Measurements from ENCODE around the gene GP5.

The GP5 gene

GRCh38 chr3:194423317-194423716 is 24.3 kb upstream of the GP5 start:
- H3K36me3 Mint-ChIP-seq (ENCODE audit: insufficient read depth), result peaks cover 34% of the 10 kb centered on the region

GRCh38 chr3:194422188-194422587 is 23.1 kb upstream of the GP5 start:
- peaks cover 32% of the 10 kb centered on the region for H3K36me3 Mint-ChIP-seq (ENCODE audit: insufficient read depth)
- no peaks in the 10 kb centered on the region for H3K4me1 Mint-ChIP-seq
- DNase-seq (ENCODE audit: low spot score in 2 of 2) (no peak), ATAC-seq (replicated peaks; ENCODE audit: extremely low read depth, poor library complexity, severe bottlenecking) (no peak)
- peak overlapping the region; percentile 0 for H3K27ac Mint-ChIP-seq (ENCODE audit: low read depth)
- H3K27me3 Mint-ChIP-seq, result no peaks in the 10 kb centered on the region
- H3K4me3 Mint-ChIP-seq, result no peak overlapping the region
- no peaks in the 10 kb centered on the region for H3K9me3 Mint-ChIP-seq

More at GRCh38 chr3:194423317-194423716, 24.3 kb upstream of the GP5 start:
- Mint-ChIP-seq H3K9me3 (no peaks in the 10 kb centered on the region), H3K4me1 (no peaks in the 10 kb centered on the region), H3K27ac (ENCODE audit: low read depth) (no peak overlapping the region), H3K4me3 (no peak overlapping the region), H3K27me3 (no peaks in the 10 kb centered on the region)
- DNase-seq (ENCODE audit: low spot score in 2 of 2), result no peak
- no peak for ATAC-seq (replicated peaks; ENCODE audit: extremely low read depth, poor library complexity, severe bottlenecking)

- Mint-ChIP-seq H3K27ac (ENCODE audit: low read depth) (no peak overlapping the region), H3K9me3 (no peaks in the 10 kb centered on the region)
Observed at GRCh38 chr3:194418671-194419070, 19.6 kb upstream of the GP5 start.

GRCh38 chr3:194407423-194407822 is 8.4 kb upstream of the GP5 start:
- H3K27me3 Mint-ChIP-seq, result no peaks in the 10 kb centered on the region
- no peak for ATAC-seq (replicated peaks; ENCODE audit: extremely low read depth, poor library complexity, severe bottlenecking)
- DNase-seq (ENCODE audit: low spot score in 2 of 2), result no peak
- H3K4me1 Mint-ChIP-seq, result no peaks in the 10 kb centered on the region
- no peaks in the 10 kb centered on the region for H3K9me3 Mint-ChIP-seq
- H3K36me3 Mint-ChIP-seq (ENCODE audit: insufficient read depth), result peaks cover 9% of the 10 kb centered on the region
- H3K27ac Mint-ChIP-seq (ENCODE audit: low read depth), result no peak overlapping the region
- H3K4me3 Mint-ChIP-seq, result no peak overlapping the region

More at GRCh38 chr3:194418671-194419070, 19.6 kb upstream of the GP5 start:
- ATAC-seq (replicated peaks; ENCODE audit: extremely low read depth, poor library complexity, severe bottlenecking) (no peak), DNase-seq (ENCODE audit: low spot score in 2 of 2) (no peak)
- no peak overlapping the region for H3K4me3 Mint-ChIP-seq
- H3K27me3 Mint-ChIP-seq, result no peaks in the 10 kb centered on the region
- no peaks in the 10 kb centered on the region for H3K4me1 Mint-ChIP-seq
- H3K36me3 Mint-ChIP-seq (ENCODE audit: insufficient read depth), result peaks cover 22% of the 10 kb centered on the region

GRCh38 chr3:194405766-194406165 is 6.7 kb upstream of the GP5 start:
- H3K27ac Mint-ChIP-seq (ENCODE audit: low read depth), result no peak overlapping the region
- no peaks in the 10 kb centered on the region for H3K27me3 Mint-ChIP-seq
- peaks cover 9% of the 10 kb centered on the region for H3K36me3 Mint-ChIP-seq (ENCODE audit: insufficient read depth)
- H3K4me1 Mint-ChIP-seq, result no peaks in the 10 kb centered on the region
- H3K9me3 Mint-ChIP-seq, result no peaks in the 10 kb centered on the region
- DNase-seq (ENCODE audit: low spot score in 2 of 2) (no peak), ATAC-seq (replicated peaks; ENCODE audit: extremely low read depth, poor library complexity, severe bottlenecking) (no peak)
- no peak overlapping the region for H3K4me3 Mint-ChIP-seq

GRCh38 chr3:194404365-194405140 is 5.5 kb upstream of the GP5 start:
- Mint-ChIP-seq H3K27me3 (peaks cover 9% of the 10 kb centered on the region), H3K36me3 (ENCODE audit: insufficient read depth) (peaks cover 9% of the 10 kb centered on the region), H3K4me3 (no peak overlapping the region), H3K9me3 (no peaks in the 10 kb centered on the region), H3K27ac (ENCODE audit: low read depth) (no peak overlapping the region), H3K4me1 (peaks cover 5% of the 10 kb centered on the region)
- DNase-seq (ENCODE audit: low spot score in 2 of 2), result no peak
- ATAC-seq (replicated peaks; ENCODE audit: extremely low read depth, poor library complexity, severe bottlenecking), result no peak

GRCh38 chr3:194401868-194402329 is 2.8 kb upstream of the GP5 start:
- peaks cover 27% of the 10 kb centered on the region for H3K4me1 Mint-ChIP-seq
- H3K27me3 Mint-ChIP-seq, result peaks cover 33% of the 10 kb centered on the region
- H3K4me3 Mint-ChIP-seq, result no peak overlapping the region
- no peaks in the 10 kb centered on the region for H3K36me3 Mint-ChIP-seq (ENCODE audit: insufficient read depth)
- no peak overlapping the region for H3K27ac Mint-ChIP-seq (ENCODE audit: low read depth)
- DNase-seq (ENCODE audit: low spot score in 2 of 2) (no peak), ATAC-seq (replicated peaks; ENCODE audit: extremely low read depth, poor library complexity, severe bottlenecking) (no peak)
- no peaks in the 10 kb centered on the region for H3K9me3 Mint-ChIP-seq

- ATAC-seq (replicated peaks; ENCODE audit: extremely low read depth, poor library complexity, severe bottlenecking), result no peak
- H3K27ac Mint-ChIP-seq (ENCODE audit: low read depth), result no peak overlapping the region
- DNase-seq (ENCODE audit: low spot score in 2 of 2), result no peak
- H3K9me3 Mint-ChIP-seq, result no peaks in the 10 kb centered on the region
- H3K27me3 Mint-ChIP-seq, result peaks cover 35% of the 10 kb centered on the region
- H3K36me3 Mint-ChIP-seq (ENCODE audit: insufficient read depth), result no peaks in the 10 kb centered on the region
- H3K4me3 Mint-ChIP-seq, result no peak overlapping the region
- H3K4me1 Mint-ChIP-seq, result peaks cover 28% of the 10 kb centered on the region
Observed at GRCh38 chr3:194401346-194401745, 2.3 kb upstream of the GP5 start.

- H3K9me3 Mint-ChIP-seq, result no peaks in the 10 kb centered on the region
- no peak overlapping the region for H3K27ac Mint-ChIP-seq (ENCODE audit: low read depth)
- H3K36me3 Mint-ChIP-seq (ENCODE audit: insufficient read depth), result peaks cover 1% of the 10 kb centered on the region
- DNase-seq (ENCODE audit: low spot score in 2 of 2) (no peak), ATAC-seq (replicated peaks; ENCODE audit: extremely low read depth, poor library complexity, severe bottlenecking) (no peak)
- H3K27me3 Mint-ChIP-seq, result peaks cover 49% of the 10 kb centered on the region
- H3K4me3 Mint-ChIP-seq, result no peak overlapping the region
- H3K4me1 Mint-ChIP-seq, result peaks cover 40% of the 10 kb centered on the region
Observed at GRCh38 chr3:194399874-194400411, 877 bp upstream of the GP5 start.

- H3K36me3 Mint-ChIP-seq (ENCODE audit: insufficient read depth), result peaks cover 2% of the 10 kb centered on the region
- H3K27ac Mint-ChIP-seq (ENCODE audit: low read depth), result no peak overlapping the region
- DNase-seq (ENCODE audit: low spot score in 2 of 2) (no peak), ATAC-seq (replicated peaks; ENCODE audit: extremely low read depth, poor library complexity, severe bottlenecking) (peak; percentile 43)
- no peaks in the 10 kb centered on the region for H3K9me3 Mint-ChIP-seq
- H3K4me1 Mint-ChIP-seq, result peaks cover 40% of the 10 kb centered on the region
- peaks cover 56% of the 10 kb centered on the region for H3K27me3 Mint-ChIP-seq
- peak overlapping the region; percentile 77 for H3K4me3 Mint-ChIP-seq
Observed at GRCh38 chr3:194397757-194398312, 1.2 kb downstream of the GP5 start.

- DNase-seq (ENCODE audit: low spot score in 2 of 2) (no peak), ATAC-seq (replicated peaks; ENCODE audit: extremely low read depth, poor library complexity, severe bottlenecking) (peak; percentile 44)
- Mint-ChIP-seq H3K36me3 (ENCODE audit: insufficient read depth) (peaks cover 2% of the 10 kb centered on the region), H3K4me1 (peaks cover 40% of the 10 kb centered on the region), H3K27me3 (peaks cover 56% of the 10 kb centered on the region), H3K27ac (ENCODE audit: low read depth) (no peak overlapping the region), H3K4me3 (peak overlapping the region; percentile 77), H3K9me3 (no peaks in the 10 kb centered on the region)
Observed at GRCh38 chr3:194396859-194397756, 2.0 kb downstream of the GP5 start.

GRCh38 chr3:194396539-194396858 is 2.6 kb downstream of the GP5 start:
- Mint-ChIP-seq H3K9me3 (no peaks in the 10 kb centered on the region), H3K4me3 (peak overlapping the region; percentile 77), H3K27ac (ENCODE audit: low read depth) (no peak overlapping the region), H3K36me3 (ENCODE audit: insufficient read depth) (peaks cover 2% of the 10 kb centered on the region), H3K27me3 (peaks cover 56% of the 10 kb centered on the region), H3K4me1 (peaks cover 40% of the 10 kb centered on the region)
- DNase-seq (ENCODE audit: low spot score in 2 of 2) (no peak), ATAC-seq (replicated peaks; ENCODE audit: extremely low read depth, poor library complexity, severe bottlenecking) (no peak)
